ENCODE results near the gene ZNF546. TPM values are rescaled to one million over a fixed set of nuclear protein-coding genes. Genes with fewer than 3 reads are reported as not detected.
"Not testable (repeated sequence)": the region's sequence is repeated elsewhere in the genome, so short reads cannot be mapped to it uniquely, and the experiment has no call there.

The ZNF546 gene
- total RNA-seq, 6 experiments from 2014 or later = 1.8 to 2.7 (median 2.2) TPM

- Mint-ChIP-seq H3K36me3 (ENCODE audit: low read depth) (peaks cover 42% of the 10 kb centered on the region), H3K27ac (no peak overlapping the region), H3K9me3 (peaks cover 90% of the 10 kb centered on the region), H3K4me3 (no peak overlapping the region), H3K27me3 (ENCODE audit: insufficient read depth) (peaks cover 3% of the 10 kb centered on the region), H3K4me1 (ENCODE audit: low read depth) (no peaks in the 10 kb centered on the region)
- no peak for TF ChIP-seq CTCF (IDR thresholded peaks at IDR 0.05)
- DNase-seq = no peak
Measured at GRCh38 chr19:40023969-40024368, 27.1 kb downstream of the ZNF546 start.

- Mint-ChIP-seq H3K9me3 (peaks cover 95% of the 10 kb centered on the region), H3K4me1 (ENCODE audit: low read depth) (no peaks in the 10 kb centered on the region), H3K4me3 (no peak overlapping the region), H3K36me3 (ENCODE audit: low read depth) (peaks cover 60% of the 10 kb centered on the region), H3K27me3 (ENCODE audit: insufficient read depth) (peaks cover 3% of the 10 kb centered on the region), H3K27ac (no peak overlapping the region)
- TF ChIP-seq CTCF (IDR thresholded peaks at IDR 0.05) = no peak
- no peak for DNase-seq
Measured at GRCh38 chr19:40025938-40026596, 29.2 kb downstream of the ZNF546 start.

GRCh38 chr19:40026597-40026970 lies 29.7 kb downstream of the ZNF546 start:
- H3K4me3 Mint-ChIP-seq = no peak overlapping the region
- no peaks in the 10 kb centered on the region for H3K4me1 Mint-ChIP-seq (ENCODE audit: low read depth)
- no peak for DNase-seq
- H3K27ac Mint-ChIP-seq = no peak overlapping the region
- peaks cover 95% of the 10 kb centered on the region for H3K9me3 Mint-ChIP-seq
- TF ChIP-seq CTCF (IDR thresholded peaks at IDR 0.05) = no peak
- peaks cover 3% of the 10 kb centered on the region for H3K27me3 Mint-ChIP-seq (ENCODE audit: insufficient read depth)
- H3K36me3 Mint-ChIP-seq (ENCODE audit: low read depth) = peaks cover 62% of the 10 kb centered on the region

GRCh38 chr19:40033989-40034560 lies 37.2 kb downstream of the ZNF546 start:
- DNase-seq = no peak
- H3K36me3 Mint-ChIP-seq (ENCODE audit: low read depth) = peaks cover 78% of the 10 kb centered on the region
- H3K27ac Mint-ChIP-seq = no peak overlapping the region
- H3K4me1 Mint-ChIP-seq (ENCODE audit: low read depth) = no peaks in the 10 kb centered on the region
- no peak overlapping the region for H3K4me3 Mint-ChIP-seq
- TF ChIP-seq CTCF (IDR thresholded peaks at IDR 0.05) = no peak
- H3K27me3 Mint-ChIP-seq (ENCODE audit: insufficient read depth) = no peaks in the 10 kb centered on the region
- H3K9me3 Mint-ChIP-seq = peaks cover 90% of the 10 kb centered on the region

- no peaks in the 10 kb centered on the region for H3K4me1 Mint-ChIP-seq (ENCODE audit: low read depth)
- no peak overlapping the region for H3K4me3 Mint-ChIP-seq
Measured at GRCh38 chr19:40035996-40036395, 39.1 kb downstream of the ZNF546 start.

GRCh38 chr19:40038047-40038446 lies 41.2 kb downstream of the ZNF546 start:
- Mint-ChIP-seq H3K36me3 (ENCODE audit: low read depth) (peaks cover 63% of the 10 kb centered on the region), H3K9me3 (peaks cover 79% of the 10 kb centered on the region)
- not testable (repeated sequence) for H3K27ac Mint-ChIP-seq; DNase-seq; H3K4me3 Mint-ChIP-seq; H3K27me3 Mint-ChIP-seq (ENCODE audit: insufficient read depth); H3K4me1 Mint-ChIP-seq (ENCODE audit: low read depth)

More at GRCh38 chr19:40035996-40036395, 39.1 kb downstream of the ZNF546 start:
- Mint-ChIP-seq H3K9me3 (peaks cover 82% of the 10 kb centered on the region), H3K27me3 (ENCODE audit: insufficient read depth) (no peaks in the 10 kb centered on the region; the same call in 1 of the 2 replicates), H3K27ac (no peak overlapping the region), H3K36me3 (ENCODE audit: low read depth) (peaks cover 65% of the 10 kb centered on the region)
- TF ChIP-seq CTCF (IDR thresholded peaks at IDR 0.05) = no peak
- peak; percentile 9 for DNase-seq

- H3K4me1 Mint-ChIP-seq (ENCODE audit: low read depth); H3K27me3 Mint-ChIP-seq (ENCODE audit: insufficient read depth); H3K27ac Mint-ChIP-seq; DNase-seq; H3K4me3 Mint-ChIP-seq: not testable (repeated sequence)
- Mint-ChIP-seq H3K36me3 (ENCODE audit: low read depth) (peaks cover 61% of the 10 kb centered on the region), H3K9me3 (peaks cover 76% of the 10 kb centered on the region)
Measured at GRCh38 chr19:40041718-40042117, 44.9 kb downstream of the ZNF546 start.
